Measurements from ENCODE around the gene MBOAT1.

- TF ChIP-seq POLR2A (IDR thresholded peaks at IDR 0.05; ENCODE audit: low read length) (no peak), BHLHE40 (IDR thresholded peaks at IDR 0.05; ENCODE audit: low read depth, low read length) (no peak), CTCF (IDR thresholded peaks at IDR 0.05) (no peak), RARB (CRISPR knock-in tag; IDR thresholded peaks at IDR 0.05) (no peak), KDM1A (IDR thresholded peaks at IDR 0.05; ENCODE audit: low read depth) (no peak)
Observed at GRCh38 chr6:20182926-20183521, 29.2 kb downstream of the MBOAT1 start.

All from A549 (cell line).